SK-N-SH treated with all-trans-retinoic acid at 6 μM for 48 hours (cell line): ENCODE data around the gene FBXW4.

Source experiments
- CREB5 ChIP-seq: fragments of 250-450 bp; sonication (Bioruptor Pico); IDR thresholded peaks from 2 replicates; pipeline ENCODE4 v1.5.1; 2020; ENCODE audit warnings: low read depth, mild to moderate bottlenecking, moderate library complexity
- GLIS3 ChIP-seq: fragments of 250-450 bp; sonication (Bioruptor Pico); IDR thresholded peaks from 2 replicates; pipeline ENCODE4 v1.5.0; 2020; ENCODE audit warnings: mild to moderate bottlenecking, moderate library complexity
- ISL1 ChIP-seq: fragments of 250-450 bp; sonication (Bioruptor Pico); IDR thresholded peaks from 2 replicates; pipeline ENCODE4 v2.1.2; 2022; ENCODE audit warnings: mild to moderate bottlenecking, moderate library complexity
- ZFP30 ChIP-seq: fragments of 450-650 bp; formaldehyde crosslinking; IDR thresholded peaks from 2 replicates; pipeline ENCODE4 v1.5.0; 2022; ENCODE audit warnings: mild to moderate bottlenecking, moderate library complexity

GRCh38 chr10:101693978-101694673 lies 844 bp downstream of the FBXW4 start:
- TF ChIP-seq ZFP30, result no peak
- TF ChIP-seq ISL1, result no peak
- no peak for TF ChIP-seq CREB5 (CRISPR knock-in tag)
- TF ChIP-seq GLIS3, result no peak
